Common myeloid progenitor, CD34-positive (primary cell): ENCODE measurements around the gene ADGRD1.
"Not testable (repeated sequence)": the region's sequence is repeated elsewhere in the genome, so short reads cannot be mapped to it uniquely, and the experiment has no call there.

Experiments
- CTCF ChIA-PET: fragments of 350-600 bp; sonication (Branson Sonifier 250); formaldehyde crosslinking; loops from one replicate; lab custom pipeline; 2021; ENCODE audit warnings: antibody characterized with exemption; lab: Charles Lee
- POLR2A ChIA-PET: fragments of 350-600 bp; sonication (Branson Sonifier 250); formaldehyde crosslinking; loops from one replicate; lab custom pipeline; 2021; ENCODE audit warnings: antibody characterized with exemption; lab: Charles Lee
- DNase-seq, 3 donors: peaks; one replicate each; pipeline versions ENCODE4 v3.0.0 to v3.0.0-alpha.2; 2013
- H3K27ac ChIP-seq, 2 experiments: 1 replicate in 1 of 2; 2 replicates in 1 of 2; pipeline ENCODE4 v1.7.0; 2013; ENCODE audit warnings: inconsistent platforms in 2 of 2, low read length in 2 of 2, mild to moderate bottlenecking in 2 of 2, low read depth in 1 of 2, moderate library complexity in 1 of 2; ENCODE audit not compliant: severe bottlenecking in 2 of 2, insufficient read depth in 1 of 2, poor library complexity in 1 of 2
- H3K27me3 ChIP-seq, 5 experiments: replicated peaks in 2 of 5; 1 replicate in 3 of 5; 2 replicates in 2 of 5; pipeline versions ENCODE4 v1.6.1 to v1.7.0; 2013; ENCODE audit warnings: low read length in 4 of 5, mild to moderate bottlenecking in 2 of 5, moderate library complexity in 2 of 5, inconsistent platforms in 1 of 5; ENCODE audit not compliant: insufficient read depth in 5 of 5, control insufficient read depth in 4 of 5
- H3K36me3 ChIP-seq, 4 experiments: 1 replicate in 2 of 4; 2 replicates in 2 of 4; pipeline versions ENCODE4 v1.6.1 to v1.7.0; 2013; ENCODE audit warnings: low read length in 3 of 4, control low read depth in 1 of 4, mild to moderate bottlenecking in 1 of 4; ENCODE audit not compliant: control insufficient read depth in 4 of 4, insufficient read depth in 4 of 4
- H3K4me1 ChIP-seq, 4 experiments: 1 replicate in 3 of 4; 2 replicates in 1 of 4; pipeline versions ENCODE4 v1.6.1 to v1.7.1; 2013; ENCODE audit warnings: low read length in 3 of 4, mild to moderate bottlenecking in 3 of 4, control low read depth in 1 of 4, inconsistent platforms in 1 of 4, moderate library complexity in 1 of 4; ENCODE audit not compliant: control insufficient read depth in 4 of 4, insufficient read depth in 4 of 4; ENCODE audit errors: control extremely low read depth in 1 of 4
- H3K4me3 ChIP-seq, 7 experiments: 1 replicate in 4 of 7; 2 replicates in 3 of 7; pipeline versions ENCODE4 v1.5.1 to v1.7.0; 2013; ENCODE audit warnings: mild to moderate bottlenecking in 7 of 7, low read length in 6 of 7, moderate library complexity in 6 of 7, inconsistent platforms in 2 of 7, low read depth in 2 of 7, control low read depth in 1 of 7; ENCODE audit not compliant: insufficient read depth in 4 of 7, control insufficient read depth in 1 of 7; ENCODE audit errors: extremely low read depth in 1 of 7
- H3K9me3 ChIP-seq, 5 experiments: 1 replicate in 4 of 5; 2 replicates in 1 of 5; pipeline versions ENCODE4 v1.6.1 to v1.7.1; 2013; ENCODE audit warnings: low read length in 4 of 5, mild to moderate bottlenecking in 2 of 5, inconsistent platforms in 1 of 5, low read depth in 1 of 5, moderate library complexity in 1 of 5; ENCODE audit not compliant: control insufficient read depth in 4 of 5, insufficient read depth in 2 of 5; ENCODE audit errors: control extremely low read depth in 1 of 5
- WGBS: methylation state at CpG from one replicate; pipeline ENCODE4 v1.1.5; 2013; ENCODE audit not compliant: insufficient coverage; 5-methylcytosine and 5-hydroxymethylcytosine counted together

The ADGRD1 gene

GRCh38 chr12:130936561-130936960 is 17.1 kb upstream of the ADGRD1 start:
- no peak overlapping the region for H3K27ac ChIP-seq
- no peaks in the 10 kb centered on the region for H3K36me3 ChIP-seq
- H3K9me3 ChIP-seq: peaks cover 1 to 19% (median 8%) of the 10 kb centered on the region in 5 experiments
- H3K4me3 ChIP-seq: no peak overlapping the region
- no peak for DNase-seq
- no peaks in the 10 kb centered on the region for H3K4me1 ChIP-seq
- ChIA-PET CTCF (no interaction called here), POLR2A (no interaction called here)
- peaks cover 2 to 26% (median 6%) of the 10 kb centered on the region in 5 experiments for H3K27me3 ChIP-seq
- no CpG with 5 or more reads among the region's 2 CpGs for WGBS

GRCh38 chr12:130937063-130937462 is 16.6 kb upstream of the ADGRD1 start:
- WGBS: 89% methylated on average over 1 of the region's 2 CpGs
- POLR2A ChIA-PET: no interaction called here
- no peak overlapping the region for H3K4me3 ChIP-seq
- no peaks in the 10 kb centered on the region for H3K36me3 ChIP-seq
- H3K4me1 ChIP-seq: no peaks in the 10 kb centered on the region
- peaks cover 1 to 24% (median 8%) of the 10 kb centered on the region in 5 experiments for H3K9me3 ChIP-seq
- peaks cover 2 to 26% (median 6%) of the 10 kb centered on the region in 5 experiments for H3K27me3 ChIP-seq
- CTCF ChIA-PET: no interaction called here
- DNase-seq: no peak
- no peak overlapping the region for H3K27ac ChIP-seq

- H3K36me3 ChIP-seq, DNase-seq, CTCF ChIA-PET, H3K4me3 ChIP-seq, H3K27ac ChIP-seq, POLR2A ChIA-PET, H3K4me1 ChIP-seq: not testable (repeated sequence)
- no CpG with 5 or more reads among the region's 3 CpGs for WGBS
- Histone ChIP-seq H3K27me3 (peaks cover 2 to 23% (median 6%) of the 10 kb centered on the region in 5 experiments), H3K9me3 (peaks cover 1 to 27% (median 8%) of the 10 kb centered on the region in 5 experiments)
Measured at GRCh38 chr12:130937546-130937945, 16.2 kb upstream of the ADGRD1 start.

- Histone ChIP-seq H3K27ac (no peak overlapping the region), H3K4me1 (no peaks in the 10 kb centered on the region), H3K9me3 (peaks cover 1 to 27% (median 8%) of the 10 kb centered on the region in 5 experiments), H3K27me3 (peaks cover 2 to 16% (median 2%) of the 10 kb centered on the region in 5 experiments), H3K36me3 (no peaks in the 10 kb centered on the region), H3K4me3 (no peak overlapping the region)
- DNase-seq: no peak
- ChIA-PET POLR2A (no interaction called here), CTCF (no interaction called here)
Measured at GRCh38 chr12:130938186-130938585, 15.5 kb upstream of the ADGRD1 start.

GRCh38 chr12:130944878-130945277 is 8.8 kb upstream of the ADGRD1 start:
- Histone ChIP-seq H3K4me3 (no peak overlapping the region), H3K27ac (no peak overlapping the region), H3K27me3 (peaks cover 0 to 16% (median 2%) of the 10 kb centered on the region in 5 experiments), H3K9me3 (peaks cover 0 to 33% (median 8%) of the 10 kb centered on the region in 5 experiments), H3K36me3 (no peaks in the 10 kb centered on the region), H3K4me1 (no peaks in the 10 kb centered on the region)
- POLR2A ChIA-PET: no interaction called here
- CTCF ChIA-PET: no interaction called here
- no peak for DNase-seq

GRCh38 chr12:130945786-130946492 is 7.8 kb upstream of the ADGRD1 start:
- POLR2A ChIA-PET: no interaction called here
- CTCF ChIA-PET: no interaction called here

GRCh38 chr12:130947028-130947613 is 6.6 kb upstream of the ADGRD1 start:
- peaks cover 0 to 21% (median 2%) of the 10 kb centered on the region in 5 experiments for H3K27me3 ChIP-seq
- H3K4me3 ChIP-seq: no peak overlapping the region
- ChIA-PET POLR2A (interaction anchor here (0.7 kb wide), 1 partner anchor 32 kb away, joined by 4 read pairs; no protein-coding TSS in a partner anchor), CTCF (no interaction called here)
- no CpG with 5 or more reads among the region's 2 CpGs for WGBS
- H3K27ac ChIP-seq: no peak overlapping the region
- H3K9me3 ChIP-seq: peaks cover 0 to 15% (median 5%) of the 10 kb centered on the region in 5 experiments
- H3K4me1 ChIP-seq: no peaks in the 10 kb centered on the region
- H3K36me3 ChIP-seq: no peaks in the 10 kb centered on the region
- DNase-seq: no peak

More at GRCh38 chr12:130945786-130946492, 7.8 kb upstream of the ADGRD1 start:
- H3K9me3 ChIP-seq: peaks cover 0 to 25% (median 7%) of the 10 kb centered on the region in 5 experiments
- peaks cover 0 to 16% (median 2%) of the 10 kb centered on the region in 5 experiments for H3K27me3 ChIP-seq
- H3K4me1 ChIP-seq: no peaks in the 10 kb centered on the region
- H3K36me3 ChIP-seq: no peaks in the 10 kb centered on the region
- no peak for DNase-seq
- WGBS: 100% methylated on average over 3 of the region's 7 CpGs
- H3K4me3 ChIP-seq: no peak overlapping the region
- no peak overlapping the region for H3K27ac ChIP-seq
